NCI-H187 treated with DMSO at 0.1 percent for 48 hours (cell line): ENCODE results near the gene ATP6V1D.
"Not testable (repeated sequence)": the region's sequence is repeated elsewhere in the genome, so short reads cannot be mapped to it uniquely, and the experiment has no call there.

ENCODE experiments used
- DNase-seq: peaks from one replicate; lab custom pipeline; 2025; lab: John Stamatoyannopoulos, UW

The ATP6V1D gene

DNA sequence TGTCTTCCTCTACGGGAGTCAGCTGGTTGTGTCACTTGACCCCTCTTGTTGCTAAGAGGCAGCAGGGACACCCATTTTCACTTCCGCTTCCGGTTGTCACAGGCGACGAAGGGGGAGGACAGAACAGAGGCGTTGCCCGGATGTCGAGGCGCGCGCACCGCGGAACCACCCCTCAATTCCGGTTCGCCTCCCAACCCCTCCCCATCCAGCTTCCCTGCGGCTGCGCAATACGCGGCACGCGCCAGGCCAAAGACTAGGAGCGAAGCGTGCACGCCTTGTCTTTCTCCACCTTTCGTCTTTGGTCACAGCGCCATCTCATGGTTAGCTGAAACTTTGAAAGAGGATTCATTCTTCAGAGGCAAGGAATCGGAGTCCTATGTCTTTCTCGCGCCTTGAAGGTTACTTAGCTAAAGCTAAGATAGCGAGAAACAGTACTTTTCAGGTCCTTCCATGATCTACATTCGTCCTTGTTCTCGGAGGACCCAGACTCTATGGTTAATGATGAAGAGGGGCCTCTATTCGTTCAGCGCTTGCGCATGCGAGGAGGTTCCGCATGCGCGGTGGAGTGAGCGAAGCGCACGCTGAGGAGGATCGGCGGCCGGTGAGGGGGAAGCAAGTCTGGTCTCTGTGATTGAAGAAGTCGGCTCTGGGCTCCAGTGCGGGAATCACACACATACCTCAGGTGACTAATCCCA, at the start of gene ATP6V1D, which contains the start of gene EIF2S1:
ATP6V1D (minus strand) TSS at position 30 of the 695 bp plus-strand sequence. CDS start 106 bp downstream, outside the sequence.
EIF2S1 (plus strand) TSS at position 554 of the 695 bp plus-strand sequence. CDS start 4,440 bp downstream, outside the sequence.
- DNase-seq: peak; percentile 98

DNA sequence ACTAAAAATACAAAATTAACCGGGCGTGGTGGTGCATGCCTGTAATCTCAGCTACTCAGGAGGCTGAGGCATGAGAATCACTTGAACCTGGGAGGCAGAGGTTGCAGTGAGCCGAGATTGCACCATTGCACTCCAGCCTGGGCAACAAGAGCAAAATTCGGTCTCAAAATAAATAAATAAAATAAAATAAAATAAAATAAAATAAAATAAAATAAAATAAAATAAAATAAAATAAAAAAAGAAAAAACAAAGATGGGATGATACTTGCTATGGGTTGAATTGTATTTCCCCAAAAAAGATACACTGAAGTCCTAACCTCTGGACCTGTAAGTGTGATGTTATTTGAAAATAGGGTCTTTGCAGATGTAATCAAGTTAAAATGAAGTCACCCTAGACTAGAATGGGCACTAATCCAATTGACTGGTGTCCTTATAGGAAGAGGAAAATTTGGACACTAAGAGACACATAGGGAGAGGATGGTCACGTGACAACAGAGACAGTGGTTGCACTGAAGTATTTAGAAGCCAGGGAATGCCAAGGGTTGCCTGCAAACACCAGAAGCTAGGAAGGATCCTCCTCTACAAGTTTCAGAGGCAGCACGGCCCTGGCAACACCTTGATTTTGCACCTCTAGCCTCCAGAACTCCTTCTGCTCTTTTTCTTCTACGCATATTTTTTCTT, 48.7 kb upstream of the ATP6V1D start:
- not testable (repeated sequence) for DNase-seq

DNA sequence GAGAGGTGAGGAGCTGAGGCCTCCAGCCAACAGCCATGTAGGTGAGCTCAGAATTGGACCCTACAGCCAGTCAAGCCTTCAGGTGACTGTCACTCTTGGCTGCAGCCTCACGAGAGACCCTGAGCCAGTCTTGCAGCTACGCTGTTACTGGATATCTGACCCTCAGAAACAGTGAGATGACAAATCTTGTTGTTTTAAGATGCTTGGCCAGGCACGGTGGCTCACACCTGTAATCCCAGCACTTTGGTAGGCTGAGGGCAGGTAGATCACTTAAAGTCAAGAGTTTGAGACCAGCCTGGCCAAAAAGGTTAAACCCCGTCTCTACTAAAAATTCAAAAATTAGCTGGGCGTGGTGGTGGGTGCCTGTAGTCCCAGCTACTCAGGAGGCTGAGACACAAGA, 46.2 kb upstream of the ATP6V1D start:
- DNase-seq: no peak

DNA sequence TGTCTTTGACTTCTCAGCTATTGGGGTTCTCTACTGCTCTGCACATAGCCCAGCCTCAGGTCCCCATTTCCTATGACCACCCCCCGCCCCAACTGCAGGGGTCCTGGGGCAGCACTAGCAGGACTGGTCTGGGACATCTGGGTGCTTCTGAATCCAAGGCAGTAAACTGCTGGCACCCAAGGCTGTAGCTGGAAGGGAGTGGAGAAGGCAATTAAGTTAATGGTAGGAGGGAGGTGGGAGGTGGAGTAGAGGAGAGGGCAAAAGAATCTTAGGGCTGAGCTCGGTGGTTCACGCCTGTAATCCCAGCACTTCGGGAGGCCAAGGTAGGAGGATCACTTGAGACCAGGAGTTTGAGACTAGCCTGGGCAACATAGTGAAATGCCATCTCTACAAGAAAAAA, 40.8 kb upstream of the ATP6V1D start:
- no peak for DNase-seq

DNA sequence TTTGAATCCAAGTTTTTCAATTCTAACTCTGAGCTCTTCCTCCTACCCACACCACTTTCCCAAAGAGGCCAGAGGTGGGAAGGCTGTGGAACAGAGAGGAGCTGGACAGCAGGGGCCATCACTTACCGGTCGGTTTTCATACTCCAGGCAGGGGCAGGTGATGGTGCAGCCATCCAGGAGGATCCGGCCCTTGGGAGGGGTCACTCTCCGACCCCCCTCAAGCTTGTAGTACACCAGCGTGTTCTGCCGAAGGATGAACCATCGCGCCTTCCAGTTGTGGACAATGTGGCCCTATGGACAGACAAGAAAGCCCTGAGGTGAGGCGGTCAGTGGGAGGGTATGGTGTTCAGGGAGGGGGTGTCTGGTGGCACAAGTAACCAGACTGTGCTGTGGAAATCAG, 37.9 kb upstream of the ATP6V1D start:
- DNase-seq: no peak

DNA sequence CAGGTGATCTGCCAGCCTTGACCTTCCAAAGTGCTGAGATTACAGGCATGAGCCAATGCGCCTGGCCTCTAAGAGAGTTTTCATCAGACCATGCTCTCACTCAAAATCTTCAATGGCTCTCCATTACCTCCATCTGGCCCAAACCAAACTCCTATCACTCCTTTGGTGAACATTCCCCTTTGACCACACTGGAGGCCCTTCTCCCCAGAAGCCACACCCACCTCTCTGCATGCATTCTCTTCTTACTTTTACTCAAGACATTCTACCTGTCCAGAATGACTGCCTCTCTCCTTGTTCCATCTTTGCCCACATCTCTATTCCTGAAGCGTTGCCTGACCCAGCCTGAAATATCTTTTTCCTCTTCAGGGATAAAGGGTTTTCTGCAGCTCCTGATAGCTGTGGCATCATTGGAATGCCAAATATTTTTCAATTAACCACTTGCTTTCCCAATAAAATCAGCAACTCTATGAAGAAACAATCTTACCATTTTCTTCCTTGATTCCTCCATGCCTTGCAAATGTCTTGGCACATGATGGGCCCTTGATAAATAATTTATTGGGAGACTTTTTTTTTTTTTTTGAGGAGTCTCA, 36.9 kb upstream of the ATP6V1D start:
- no peak for DNase-seq

DNA sequence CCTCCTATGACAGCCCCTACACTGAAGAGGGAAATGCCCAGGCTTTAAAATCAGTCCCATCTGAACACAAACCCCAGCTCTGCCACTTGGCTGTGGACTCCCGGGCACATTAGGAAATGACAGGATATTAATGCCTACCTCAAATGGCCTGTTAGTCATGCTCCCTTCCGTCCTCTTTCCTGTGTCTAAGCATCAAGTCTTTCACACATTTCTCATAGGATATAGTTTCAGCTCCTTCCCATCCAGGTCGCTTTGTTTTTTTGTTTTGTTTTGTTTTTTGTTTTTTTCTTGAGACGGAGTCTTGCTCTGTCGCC, 36.2 kb upstream of the ATP6V1D start:
- no peak for DNase-seq

DNA sequence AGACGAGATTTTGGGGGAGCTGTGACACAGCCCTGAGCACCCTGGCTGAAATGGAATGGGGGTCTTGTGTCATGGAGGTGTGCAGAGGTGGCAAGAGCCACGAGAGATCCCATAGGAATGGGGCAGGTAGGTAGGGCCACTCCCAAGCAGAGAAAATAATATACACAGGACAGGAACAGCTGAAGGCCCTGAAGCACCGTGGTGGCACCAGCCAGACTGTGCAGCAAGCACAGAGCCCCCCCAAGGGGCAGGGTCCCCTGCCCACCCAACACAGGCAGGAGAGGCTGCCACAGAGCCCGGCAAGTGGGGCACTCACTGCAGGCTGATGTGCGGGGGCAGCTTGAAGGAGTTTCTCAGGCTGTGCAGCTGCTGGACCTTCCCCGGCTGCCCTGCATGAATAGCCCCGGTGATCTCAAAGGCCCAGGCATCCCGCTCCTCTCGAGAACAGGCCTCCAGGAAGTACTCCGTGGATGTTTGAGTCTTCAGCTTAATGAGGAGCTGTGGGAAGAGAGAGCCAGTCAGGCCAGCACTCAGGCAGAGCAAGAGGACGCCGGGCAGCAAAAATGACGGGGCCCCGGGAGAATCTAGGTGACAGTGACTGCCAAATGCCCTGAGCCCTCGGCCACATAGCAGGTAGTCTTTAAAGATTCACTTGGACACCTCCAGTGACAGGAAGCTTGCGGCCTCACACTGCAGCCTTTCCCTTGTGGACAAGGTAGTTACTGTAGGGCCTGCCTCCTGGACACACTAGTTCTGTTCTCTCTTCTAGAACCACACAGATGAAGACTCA, 35.7 kb upstream of the ATP6V1D start:
- no peak for DNase-seq

DNA sequence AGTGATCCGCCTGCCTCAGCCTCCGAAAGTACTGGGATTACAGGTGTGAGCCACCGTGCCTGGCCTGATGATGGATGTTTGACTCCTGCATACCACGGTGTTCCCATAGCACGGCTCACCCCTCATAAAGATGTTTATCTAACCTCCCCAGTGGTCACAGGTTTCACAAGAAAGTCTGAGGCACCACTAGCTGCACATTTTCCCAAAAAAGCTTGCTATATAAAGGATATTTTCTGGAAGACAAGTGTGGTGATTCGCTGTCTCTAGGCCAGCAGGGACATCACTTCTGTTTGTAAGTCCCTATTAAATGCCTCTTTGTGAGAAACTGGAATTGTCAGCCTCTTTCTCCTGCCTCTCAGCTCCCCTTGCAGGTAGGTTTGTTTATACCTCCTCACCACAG, 34.1 kb upstream of the ATP6V1D start:
- DNase-seq: no peak

DNA sequence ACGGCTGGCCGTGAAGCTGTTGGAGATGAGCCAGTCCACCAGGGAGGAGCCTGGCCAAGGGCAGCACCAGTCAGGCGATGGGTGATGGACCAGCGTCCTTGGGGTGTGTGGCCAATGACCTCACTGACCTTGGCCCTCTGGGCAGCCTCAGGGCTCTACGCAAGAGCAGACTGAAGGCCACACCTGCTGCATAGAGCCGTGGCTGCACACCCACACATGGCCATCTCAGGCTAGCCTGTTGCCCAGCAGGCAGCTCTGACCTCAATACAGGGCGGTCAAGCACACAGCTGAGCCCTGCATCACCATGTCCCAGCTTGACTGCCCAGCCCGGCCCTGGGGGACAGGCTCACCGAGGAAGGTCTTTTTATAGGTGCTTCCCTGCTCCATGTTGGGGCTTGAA, 33.2 kb upstream of the ATP6V1D start:
- no peak for DNase-seq

DNA sequence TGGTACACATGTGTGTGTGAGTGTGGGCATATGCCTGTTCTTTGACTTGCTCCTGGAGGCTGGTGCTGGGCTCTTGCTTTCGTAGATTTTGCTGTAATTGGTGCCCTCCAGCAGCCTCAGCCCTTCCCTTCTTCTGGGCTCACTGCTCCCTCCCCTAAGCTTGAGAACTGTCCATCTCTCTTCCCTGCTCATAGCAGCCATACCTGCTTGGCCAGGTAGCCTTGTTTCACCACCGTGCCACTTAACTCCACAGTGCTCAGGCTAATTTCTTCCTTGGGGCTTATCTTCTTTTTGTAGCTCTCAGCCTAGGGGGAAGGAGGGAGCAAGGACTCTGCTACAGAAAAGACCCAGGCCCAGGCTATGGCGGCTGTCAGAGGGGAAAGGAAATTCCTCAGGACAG, 32.5 kb upstream of the ATP6V1D start:
- DNase-seq: no peak

DNA sequence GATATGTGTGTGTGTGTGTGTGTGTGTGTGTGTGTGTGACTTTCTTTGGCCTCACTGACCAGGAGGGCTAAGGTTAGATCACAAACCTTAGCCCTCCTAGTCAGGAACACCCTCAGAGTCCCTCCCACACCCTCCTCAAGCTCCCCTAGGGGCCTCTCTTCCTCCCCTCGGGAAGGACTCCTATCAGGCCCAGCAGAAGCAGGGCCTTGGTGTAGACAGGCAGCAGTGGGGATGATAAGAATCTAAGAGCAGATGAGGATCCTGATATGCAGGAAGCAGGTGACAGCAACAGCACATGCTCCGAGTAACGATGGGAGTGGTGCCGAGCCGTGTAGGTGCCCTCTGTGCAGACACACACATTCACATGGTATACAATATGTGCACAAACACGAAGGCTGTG, 31.7 kb upstream of the ATP6V1D start:
- DNase-seq: no peak

DNA sequence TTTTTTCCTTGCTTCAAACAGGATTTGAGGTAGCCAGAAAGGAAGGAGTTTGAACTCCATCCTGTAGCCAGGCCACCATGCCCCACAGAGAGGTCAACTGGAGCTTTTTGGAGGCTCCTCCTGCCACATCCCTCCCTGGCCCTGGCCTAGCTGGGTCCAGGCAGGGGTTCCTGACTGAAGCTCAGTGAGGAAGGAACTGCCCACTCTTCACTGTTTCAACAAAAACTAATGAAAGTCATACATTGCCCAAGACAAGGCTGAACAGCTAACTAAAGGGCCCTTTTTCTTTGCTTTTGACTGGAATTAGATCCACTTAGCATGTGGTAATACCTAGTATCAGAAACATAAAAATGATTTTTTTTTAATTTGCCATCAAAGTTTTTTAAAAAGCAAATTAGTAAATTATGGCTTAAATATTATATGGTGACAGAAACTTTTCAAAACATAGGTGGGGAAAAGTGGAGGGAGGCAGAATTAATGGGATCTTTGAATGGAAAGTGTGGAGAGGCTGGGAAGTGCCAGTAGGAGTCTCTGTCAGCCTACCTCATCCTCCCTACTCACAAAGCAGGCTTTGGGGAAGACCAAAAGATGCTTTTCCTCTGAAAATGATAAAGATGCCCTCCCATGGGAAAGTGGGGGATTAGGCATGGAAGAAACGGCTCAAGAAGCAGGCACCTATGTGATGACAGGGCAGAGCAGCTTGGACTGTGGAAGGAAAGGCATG, 30.4 kb upstream of the ATP6V1D start:
- no peak for DNase-seq

DNA sequence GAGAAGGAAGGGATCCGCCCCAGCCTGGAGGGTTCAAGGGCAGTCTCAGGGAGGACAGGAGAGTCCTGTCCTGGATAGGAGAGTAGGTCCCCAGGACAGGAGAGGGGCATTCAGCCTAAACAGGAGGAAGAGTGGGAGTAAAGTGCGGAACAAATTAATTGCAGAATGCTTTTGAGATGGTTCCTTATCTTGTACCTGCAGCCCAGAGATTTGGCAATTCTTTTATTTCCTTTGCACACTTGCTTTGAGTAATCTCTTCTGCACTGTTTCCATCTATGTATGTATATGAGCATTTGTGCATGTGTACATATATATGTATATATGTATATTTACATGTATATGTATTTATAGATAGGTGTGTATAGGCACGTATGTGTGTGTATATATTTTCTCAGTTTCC, 29.7 kb upstream of the ATP6V1D start:
- no peak for DNase-seq

DNA sequence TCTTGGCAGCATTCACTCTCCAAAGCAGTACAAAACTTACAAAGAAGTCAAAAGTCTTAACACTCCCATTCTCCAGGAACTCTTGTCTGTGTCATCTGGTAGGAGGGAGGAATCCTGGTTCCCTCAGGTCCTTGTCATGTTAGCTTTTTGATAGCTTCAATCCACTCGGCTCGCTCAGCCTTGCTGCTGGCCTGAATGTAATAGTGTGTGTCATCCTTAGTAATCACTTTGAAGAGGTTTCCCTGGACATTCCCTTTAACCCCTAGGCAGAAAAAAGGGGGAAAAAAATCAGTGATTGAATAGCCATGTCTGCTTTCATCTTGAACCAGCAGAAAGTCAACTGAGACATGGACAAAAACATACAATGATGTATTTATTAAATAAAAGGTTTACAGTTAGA, 27.6 kb upstream of the ATP6V1D start:
- no peak for DNase-seq

DNA sequence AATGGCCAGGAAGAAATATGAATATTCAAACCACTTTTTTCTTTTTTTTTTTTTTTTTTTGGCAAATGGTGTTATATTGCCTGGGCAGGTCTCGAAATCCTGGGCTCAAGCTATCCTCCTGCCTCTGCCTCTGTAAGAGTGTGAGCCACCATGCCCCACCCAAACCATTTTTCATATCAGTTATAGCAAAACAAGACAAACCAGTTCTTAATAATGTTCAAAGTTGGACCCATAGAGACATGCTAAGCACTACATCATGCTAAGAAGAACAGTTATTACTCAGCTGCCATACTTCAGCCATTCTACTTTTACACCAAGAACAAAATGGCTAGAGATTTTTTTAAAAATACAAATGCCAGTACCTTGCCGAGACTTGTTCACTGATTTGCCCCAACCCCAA, 26.0 kb upstream of the ATP6V1D start:
- no peak for DNase-seq

DNA sequence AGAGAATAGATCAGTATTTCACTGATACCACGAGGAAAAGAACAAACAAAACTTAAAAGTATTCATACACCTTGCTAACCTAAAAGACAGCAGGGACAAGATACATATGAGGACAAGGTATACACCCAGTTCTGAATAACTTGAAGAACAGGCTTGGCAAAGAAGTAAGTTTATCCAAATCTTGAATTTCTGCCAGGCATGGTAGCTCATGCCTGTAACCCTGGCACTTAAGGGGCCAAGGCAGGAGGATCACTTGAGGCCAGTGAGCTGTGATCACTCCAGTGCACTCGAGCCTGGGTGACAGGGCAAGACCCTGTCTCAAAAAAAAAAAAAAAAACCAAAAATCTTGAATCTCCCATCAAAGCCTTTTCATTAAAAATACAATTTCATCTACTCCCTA, 25.5 kb upstream of the ATP6V1D start:
- no peak for DNase-seq

DNA sequence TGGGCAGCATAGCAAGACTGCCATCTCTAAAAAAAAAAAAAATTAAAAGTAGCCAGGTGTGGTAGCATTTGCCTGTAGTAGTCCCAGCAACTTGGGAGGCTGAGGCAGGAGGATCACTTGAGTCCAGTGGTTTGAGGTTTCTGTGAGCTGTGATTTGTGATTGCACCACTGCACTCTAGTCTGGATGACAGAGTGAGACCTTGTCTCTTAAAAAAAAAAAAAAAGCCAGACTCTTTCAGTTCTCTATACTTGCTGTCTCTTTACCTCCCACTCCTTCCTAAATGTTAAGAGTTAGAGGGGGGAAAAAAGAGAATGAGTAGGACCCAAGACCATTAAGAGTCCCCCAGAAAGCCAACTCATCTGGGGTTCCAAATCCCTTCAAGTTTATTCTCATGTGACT, 18.3 kb upstream of the ATP6V1D start:
- no peak for DNase-seq

DNA sequence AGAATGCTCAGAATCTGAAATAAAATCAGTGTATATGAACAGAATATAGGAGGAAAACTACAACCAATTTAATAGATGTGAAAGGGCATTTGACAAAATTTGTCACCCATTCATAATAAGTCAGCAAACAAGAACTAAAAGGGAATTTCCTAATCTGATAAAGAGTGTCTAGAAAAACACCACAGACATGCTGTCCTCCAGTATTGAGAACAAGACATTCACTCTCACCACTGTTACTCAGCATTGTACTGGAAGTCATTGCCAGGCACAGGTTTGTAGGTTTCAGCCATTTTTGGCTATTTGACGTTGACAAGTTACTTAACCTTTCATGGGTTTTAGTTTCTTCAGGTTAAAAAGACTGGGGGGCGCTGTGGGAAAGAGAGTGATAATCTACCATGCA, 13.7 kb upstream of the ATP6V1D start:
- no peak for DNase-seq

DNA sequence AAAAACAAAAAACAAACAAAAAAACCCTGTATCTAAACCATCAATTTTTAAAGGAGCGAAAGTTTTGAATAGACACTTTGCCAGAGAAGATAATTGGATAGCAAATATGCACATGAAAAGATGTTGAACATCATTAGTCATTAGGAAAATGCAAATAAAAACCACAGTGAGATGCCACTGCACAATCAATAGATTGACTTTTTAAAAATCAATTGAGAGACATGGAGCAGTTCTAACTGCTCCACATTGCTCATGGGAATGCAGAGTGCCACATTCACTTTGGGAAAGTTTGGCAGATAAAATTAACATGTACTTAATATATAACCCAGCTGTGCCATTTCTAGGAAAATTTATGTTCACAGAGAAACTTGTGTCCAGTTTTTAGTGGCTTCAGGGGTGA, 13.2 kb upstream of the ATP6V1D start:
- DNase-seq: no peak

DNA sequence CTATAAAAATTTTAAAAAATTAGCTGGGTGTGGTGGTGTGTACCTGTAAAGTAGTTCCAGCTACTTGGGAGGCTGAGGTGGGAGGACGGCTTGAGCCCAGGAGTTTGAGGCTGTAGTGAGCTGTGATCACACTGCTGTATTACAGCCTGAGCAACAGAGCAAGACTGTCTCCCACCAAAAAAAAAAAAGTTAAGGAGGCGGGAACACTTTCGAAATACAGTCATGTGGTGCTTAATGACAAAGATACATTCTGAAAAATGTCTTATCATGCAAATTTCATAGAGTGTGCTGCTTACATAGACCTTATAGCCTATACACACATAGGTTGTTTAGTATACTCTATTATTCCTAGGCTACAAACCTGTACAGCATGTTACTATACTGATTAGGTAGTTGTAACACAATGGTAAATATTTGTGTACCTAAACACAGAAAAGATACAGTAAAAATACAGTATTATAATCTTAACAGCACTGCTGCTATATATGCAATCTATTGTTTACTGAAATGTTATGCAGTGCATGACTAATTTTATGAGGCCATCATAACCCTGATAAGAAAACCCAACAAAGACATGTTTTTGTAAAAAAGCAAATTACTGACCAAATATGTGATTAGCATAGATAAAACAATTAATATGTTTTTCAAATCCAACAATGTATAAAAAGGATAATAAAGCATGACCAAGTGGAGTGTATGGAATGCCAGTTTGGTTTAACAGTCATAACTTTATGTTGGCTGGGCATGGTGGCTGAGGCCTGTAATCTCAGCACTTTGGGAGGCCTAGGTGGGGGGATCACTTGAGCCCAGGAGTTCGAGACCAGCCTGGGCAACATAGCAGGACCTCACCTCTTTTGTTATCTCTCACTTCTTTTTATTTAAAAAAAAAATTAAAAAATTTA, 11.9 kb upstream of the ATP6V1D start:
- no peak for DNase-seq
